K562 (cell line): ENCODE results near the gene VARS1. TPM values are rescaled to one million over a fixed set of nuclear protein-coding genes. Genes with fewer than 3 reads are reported as not detected.
A peak's percentile ranks its signal among the peaks of the same experiment; 100 is the strongest.

Experiments used
- ARID1B ChIP-seq: fragments of 450-650 bp; IDR thresholded peaks from 2 replicates; pipeline ENCODE4 v1.6.1; 2016; ENCODE audit warnings: antibody characterized with exemption, mild to moderate bottlenecking, inconsistent platforms
- BRD9 ChIP-seq: fragments of 450-650 bp; IDR thresholded peaks from 2 replicates; pipeline ENCODE4 v1.6.1; 2018; ENCODE audit warnings: low read depth; ENCODE audit not compliant: partially characterized antibody
- CREM ChIP-seq: IDR thresholded peaks from 2 replicates; pipeline ENCODE4 v1.6.1; 2014; ENCODE audit warnings: antibody characterized with exemption, low read depth
- DACH1 ChIP-seq: fragments of 450-650 bp; IDR thresholded peaks from 2 replicates; pipeline ENCODE4 v1.6.1; 2018; ENCODE audit not compliant: partially characterized antibody
- FOXK1 ChIP-seq: sonication (generic); formaldehyde crosslinking; IDR thresholded peaks from 2 replicates; pipeline ENCODE4 v1.8.0; 2022; ENCODE audit warnings: missing genetic modification reagents, mild to moderate bottlenecking, borderline replicate concordance
- FOXK2 ChIP-seq, 2 experiments: fragments of 450-650 bp; IDR thresholded peaks in 1 of 2; conservative IDR thresholded peaks in 1 of 2; 2 replicates each; pipeline ENCODE4 v1.6.1; 2016; ENCODE audit warnings: low read depth in 2 of 2, mild to moderate bottlenecking in 1 of 2
- HDAC1 ChIP-seq, 2 experiments: fragments of 450-650 bp; IDR thresholded peaks; 2 replicates each; pipeline ENCODE4 v1.6.1; 2016 to 2017; ENCODE audit warnings: inconsistent platforms in 1 of 2, mild to moderate bottlenecking in 1 of 2, moderate library complexity in 1 of 2
- MAZ ChIP-seq, 2 experiments: fragments of 450-650 bp in 1 of 2; sonication (generic) in 1 of 2; formaldehyde crosslinking; IDR thresholded peaks in 1 of 2; conservative IDR thresholded peaks in 1 of 2; 2 replicates each; pipeline versions ENCODE4 v1.4.0 to v1.5.0; 2020; ENCODE audit warnings: mild to moderate bottlenecking in 1 of 2, missing genetic modification reagents in 1 of 2
- MYBL2 ChIP-seq, 2 experiments: fragments of 450-650 bp in 1 of 2; sonication (generic) in 1 of 2; formaldehyde crosslinking in 1 of 2; IDR thresholded peaks; 2 replicates each; pipeline versions ENCODE4 v1.6.1 to v1.8.1; 2017 to 2022; ENCODE audit warnings: borderline replicate concordance in 1 of 2, inconsistent platforms in 1 of 2, low read depth in 1 of 2, mild to moderate bottlenecking in 1 of 2, missing genetic modification reagents in 1 of 2, moderate library complexity in 1 of 2
- MYNN ChIP-seq, 2 experiments: sonication (generic); formaldehyde crosslinking in 1 of 2; IDR thresholded peaks; 2 replicates each; pipeline versions ENCODE4 v1.5.0 to v1.6.1; 2016 to 2020; ENCODE audit warnings: antibody characterized with exemption in 1 of 2, missing genetic modification reagents in 1 of 2
- NBN ChIP-seq: fragments of 450-650 bp; IDR thresholded peaks from 2 replicates; pipeline ENCODE4 v1.6.1; 2016; ENCODE audit warnings: low read depth, mild to moderate bottlenecking
- RAD21 ChIP-seq, 2 experiments: fragments of 250-450 bp in 1 of 2; fragments of 450-650 bp in 1 of 2; sonication (Bioruptor Pico) in 1 of 2; formaldehyde crosslinking in 1 of 2; IDR thresholded peaks in 1 of 2; conservative IDR thresholded peaks in 1 of 2; 2 replicates each; pipeline versions ENCODE4 v1.4.0 to v1.8.0; 2020 to 2022; ENCODE audit warnings: mild to moderate bottlenecking in 2 of 2, moderate library complexity in 1 of 2
- RBM39 ChIP-seq: fragments of 200-400 bp; formaldehyde crosslinking; optimal IDR thresholded peaks from 2 replicates; pipeline ENCODE3; 2018; ENCODE audit warnings: low read depth, low read length
- RCOR1 ChIP-seq, 2 experiments: IDR thresholded peaks; 2 replicates each; pipeline ENCODE4 v1.6.1; 2012; ENCODE audit warnings: low read depth in 2 of 2, low read length in 2 of 2, borderline replicate concordance in 1 of 2, improper control_type of control experiment in 1 of 2
- SMARCA4 ChIP-seq: fragments of 450-650 bp; IDR thresholded peaks from 2 replicates; pipeline ENCODE4 v1.6.1; 2016
- SPI1 ChIP-seq: IDR thresholded peaks from 2 replicates; pipeline ENCODE4 v1.6.1; 2011; ENCODE audit warnings: low read depth, low read length, control low read depth, borderline replicate concordance
- VEZF1 ChIP-seq: fragments of 200-800 bp; sonication (Bioruptor generic); IDR thresholded peaks from 2 replicates; pipeline ENCODE4 v1.6.1; 2017; ENCODE audit warnings: missing genetic modification characterization, missing compliant biosample characterization
- ZBTB7A ChIP-seq: IDR thresholded peaks from 2 replicates; pipeline ENCODE4 v1.6.1; 2011; ENCODE audit warnings: low read depth, mild to moderate bottlenecking, low read length, moderate library complexity, borderline replicate concordance; ENCODE audit not compliant: control insufficient read depth
- ZNF384 ChIP-seq: IDR thresholded peaks from 2 replicates; pipeline ENCODE4 v1.6.1; 2012; ENCODE audit warnings: low read depth, low read length, improper control_type of control experiment
- ZNF583 ChIP-seq: fragments of 250-450 bp; sonication (Bioruptor Pico); IDR thresholded peaks from 2 replicates; pipeline ENCODE4 v1.4.0; 2020
- polyA plus RNA-seq, 8 experiments: library from polyadenylated mRNA; depleted of rRNA in 4 of 8; stranded (reverse) in 5 of 8; unstranded in 3 of 8; fragments of >200 nt; fragmentation: Nextera tagmentation in 2 of 8; fragmentation: Illumina TruSeq in 1 of 8; extraction: Ambion mirVana in 2 of 8; extraction: Trizol in 1 of 8; gene quantifications; 2 replicates each; pipeline versions ENCODE4 v1.2.1 to v1.2.3, GENCODE V29; 2011 to 2014; ENCODE audit warnings: inconsistent platforms in 1 of 8, missing spikeins in 1 of 8
- total RNA-seq, 7 experiments: library from RNA; depleted of rRNA in 6 of 7; stranded (reverse); fragments of >200 nt in 6 of 7; fragmentation: Illumina TruSeq in 2 of 7; extraction: Trizol in 2 of 7; gene quantifications; 2 replicates each; pipeline versions ENCODE4 v1.2.1 to v1.2.3, GENCODE V29; 2011 to 2021; ENCODE audit warnings: low replicate concordance in 1 of 7
- TF ChIP-seq, protein P1 (sequence below): fragments of 250-450 bp; sonication (Bioruptor Pico); IDR thresholded peaks from 2 replicates; pipeline ENCODE4 v1.4.0; 2020; ENCODE audit warnings: mild to moderate bottlenecking

VARS1 gene
- total and polyA plus RNA-seq, 9 of the 15 experiments (the other 6 are each of a cell fraction or from before 2014, with no cell fraction given): 2.9 to 488 (median 130) TPM

- TF ChIP-seq, protein P1, sequence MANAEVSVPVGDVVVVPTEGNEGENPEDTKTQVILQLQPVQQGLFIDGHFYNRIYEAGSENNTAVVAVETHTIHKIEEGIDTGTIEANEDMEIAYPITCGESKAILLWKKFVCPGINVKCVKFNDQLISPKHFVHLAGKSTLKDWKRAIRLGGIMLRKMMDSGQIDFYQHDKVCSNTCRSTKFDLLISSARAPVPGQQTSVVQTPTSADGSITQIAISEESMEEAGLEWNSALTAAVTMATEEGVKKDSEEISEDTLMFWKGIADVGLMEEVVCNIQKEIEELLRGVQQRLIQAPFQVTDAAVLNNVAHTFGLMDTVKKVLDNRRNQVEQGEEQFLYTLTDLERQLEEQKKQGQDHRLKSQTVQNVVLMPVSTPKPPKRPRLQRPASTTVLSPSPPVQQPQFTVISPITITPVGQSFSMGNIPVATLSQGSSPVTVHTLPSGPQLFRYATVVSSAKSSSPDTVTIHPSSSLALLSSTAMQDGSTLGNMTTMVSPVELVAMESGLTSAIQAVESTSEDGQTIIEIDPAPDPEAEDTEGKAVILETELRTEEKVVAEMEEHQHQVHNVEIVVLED: no peak
- TF ChIP-seq HDAC1 (IDR thresholded peaks at IDR 0.05): peak in 1 of 2 experiments; percentile 54; a peak in 2 of 4 replicates
- no peak for TF ChIP-seq DACH1
- TF ChIP-seq SPI1: peak; percentile 53; the same call in 1 of the 2 replicates
- peak; percentile 68; the same call in 1 of the 2 replicates for TF ChIP-seq FOXK1 (CRISPR knock-in tag)
- TF ChIP-seq ZNF384: peak; percentile 36; the same call in 1 of the 2 replicates
- peak in 1 of 2 experiments; percentile 34; a peak in 1 of 4 replicates for TF ChIP-seq RCOR1 (IDR thresholded peaks at IDR 0.05; ENCODE audit: borderline replicate concordance in 1 of 2, low read depth in 2 of 2, low read length in 2 of 2)
- no peak for TF ChIP-seq ZNF583 (CRISPR knock-in tag)
- TF ChIP-seq ARID1B: peak; percentile 9; the same call in 1 of the 2 replicates
- TF ChIP-seq SMARCA4: no peak
- 0 out of 4 replicates have a peak, but pooled peaks of 1 of the 2 experiments have one; percentile 32 for TF ChIP-seq FOXK2 (conservative IDR thresholded peaks at IDR 0.05 in 1 of 2, IDR thresholded peaks at IDR 0.05 in 1 of 2; ENCODE audit: low read depth in 2 of 2)
- TF ChIP-seq MAZ (CRISPR knock-in tag; conservative IDR thresholded peaks at IDR 0.05 in 1 of 2, IDR thresholded peaks at IDR 0.05 in 1 of 2): peak in 1 of 2 experiments; percentile 34; a peak in 1 of 4 replicates
- peak; percentile 66 for TF ChIP-seq CREM
- TF ChIP-seq RBM39: no peak
- no peak for TF ChIP-seq MYBL2 (IDR thresholded peaks at IDR 0.05; ENCODE audit: low read depth)
- no peak for TF ChIP-seq MYBL2 (CRISPR knock-in tag; IDR thresholded peaks at IDR 0.05; ENCODE audit: borderline replicate concordance)
- 0 out of 2 replicates have a peak, but pooled peaks have one; percentile 50 for TF ChIP-seq ZBTB7A
- TF ChIP-seq VEZF1: peak; percentile 46
- no peak for TF ChIP-seq BRD9
- TF ChIP-seq RAD21 (CRISPR knock-in tag; conservative IDR thresholded peaks at IDR 0.05 in 1 of 2, IDR thresholded peaks at IDR 0.05 in 1 of 2): peak; percentile 37 to 61
- 0 out of 2 replicates have a peak, but pooled peaks have one; percentile 58 for TF ChIP-seq NBN
- no peak for TF ChIP-seq MYNN (IDR thresholded peaks at IDR 0.05)
- peak; percentile 20; the same call in 1 of the 2 replicates for TF ChIP-seq MYNN (CRISPR knock-in tag; IDR thresholded peaks at IDR 0.05)
These were observed 4.0 kb downstream of the VARS1 start (continued) for GRCh38 chr6:31791324-31792089.
